Measurements from ENCODE around the gene CFI. TPM values are rescaled to one million over a fixed set of nuclear protein-coding genes. Genes with fewer than 3 reads are reported as not detected.

Gene CFI
- total and polyA plus RNA-seq, 2 of the 4 experiments (the other 2 are of a cell fraction), result 0.12 to 0.18 TPM

GRCh38 chr4:109702950-109703663 is 98.7 kb downstream of the CFI start, which contains the start of gene CASP6:
Gene CASP6 (minus strand): TSS chr4:109703445. CDS start chr4:109703395, 50 bp downstream.
- dilution Hi-C loops (cut with HindIII; ENCODE audit: low sequenced_read_pairs, unreplicated experiment), result no loop called here
- peak within 1 kb of the TSS; percentile 56 to 78; a peak in 3 of 4 replicates for H4K8ac ChIP-seq (ENCODE audit: low read depth in 2 of 2, low read length in 2 of 2)
- peak within 1 kb of the TSS; percentile 97 for H2AK9ac ChIP-seq (replicated peaks; ENCODE audit: low read depth, low read length, poor library complexity)
- no peak within 1 kb of the TSS; the same call in 1 of the 2 replicates for H3K18ac ChIP-seq (ENCODE audit: low read depth, low read length)
- in situ Hi-C loops (cut with MboI; ENCODE audit: low sequenced_read_pairs), result loop anchor here (10.0 kb wide), 1 partner anchor 112 kb away; the partner anchor contains the start of gene GAR1
- H3K9me3 ChIP-seq (ENCODE audit: control insufficient read depth, insufficient read depth, low read length), result no peaks in the 10 kb centered on the region
- no TSS peak for BruUV-seq (replicated peaks)
- peak; percentile 66 for DNase-seq
- H3K79me1 ChIP-seq (ENCODE audit: low read depth in 1 of 2, low read length in 2 of 2), result peaks cover 31 to 38% of the 10 kb centered on the region in 2 experiments
- peak within 1 kb of the TSS; percentile 94 for H3K4me3 ChIP-seq (ENCODE audit: insufficient read depth, low read depth, low read length)
- H2AK5ac ChIP-seq (ENCODE audit: low read depth, low read length), result no peak within 1 kb of the TSS
- ChIA-PET POLR2A (ENCODE audit: unreplicated experiment) (interaction anchor here (0.5 to 0.6 kb wide), 2 partner anchors 27 to 510 kb away, joined by 3 to 4 read pairs; no protein-coding TSS in a partner anchor), CTCF (interaction anchor here (0.6 to 1.0 kb wide), 4 partner anchors 20 to 283 kb away, joined by 3 to 4 read pairs (median 3); no protein-coding TSS in a partner anchor)
- H3K56ac ChIP-seq (ENCODE audit: extremely low read depth, insufficient read depth, low read length), result peak within 1 kb of the TSS; percentile 81
- peak within 1 kb of the TSS; percentile 67 for H3K23ac ChIP-seq (ENCODE audit: low read depth, low read length)
- H3K14ac ChIP-seq (replicated peaks; ENCODE audit: low read depth, low read length), result peak within 1 kb of the TSS; percentile 69
- peak; percentile 94 for ATAC-seq (ENCODE audit: low read depth)
- H2BK5ac ChIP-seq (ENCODE audit: low read depth, low read length, poor library complexity, severe bottlenecking), result peak within 1 kb of the TSS; percentile 32
- TF ChIP-seq FOS (IDR thresholded peaks at IDR 0.05; ENCODE audit: low read depth, low read length), result no peak
- TF ChIP-seq CHD1 (IDR thresholded peaks at IDR 0.05; ENCODE audit: low read depth, low read length), result no peak
- TF ChIP-seq, protein P1, sequence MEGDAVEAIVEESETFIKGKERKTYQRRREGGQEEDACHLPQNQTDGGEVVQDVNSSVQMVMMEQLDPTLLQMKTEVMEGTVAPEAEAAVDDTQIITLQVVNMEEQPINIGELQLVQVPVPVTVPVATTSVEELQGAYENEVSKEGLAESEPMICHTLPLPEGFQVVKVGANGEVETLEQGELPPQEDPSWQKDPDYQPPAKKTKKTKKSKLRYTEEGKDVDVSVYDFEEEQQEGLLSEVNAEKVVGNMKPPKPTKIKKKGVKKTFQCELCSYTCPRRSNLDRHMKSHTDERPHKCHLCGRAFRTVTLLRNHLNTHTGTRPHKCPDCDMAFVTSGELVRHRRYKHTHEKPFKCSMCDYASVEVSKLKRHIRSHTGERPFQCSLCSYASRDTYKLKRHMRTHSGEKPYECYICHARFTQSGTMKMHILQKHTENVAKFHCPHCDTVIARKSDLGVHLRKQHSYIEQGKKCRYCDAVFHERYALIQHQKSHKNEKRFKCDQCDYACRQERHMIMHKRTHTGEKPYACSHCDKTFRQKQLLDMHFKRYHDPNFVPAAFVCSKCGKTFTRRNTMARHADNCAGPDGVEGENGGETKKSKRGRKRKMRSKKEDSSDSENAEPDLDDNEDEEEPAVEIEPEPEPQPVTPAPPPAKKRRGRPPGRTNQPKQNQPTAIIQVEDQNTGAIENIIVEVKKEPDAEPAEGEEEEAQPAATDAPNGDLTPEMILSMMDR (conservative IDR thresholded peaks at IDR 0.05; ENCODE audit: low read depth, low read length), result peak; percentile 61
- TF ChIP-seq BHLHE40 (IDR thresholded peaks at IDR 0.05; ENCODE audit: low read depth, low read length), result no peak
- no peak for TF ChIP-seq RCOR1 (IDR thresholded peaks at IDR 0.05; ENCODE audit: insufficient replicate concordance, low read length)
- TF ChIP-seq MAZ (IDR thresholded peaks at IDR 0.05; ENCODE audit: borderline replicate concordance, low read depth, low read length), result peak; percentile 54; the same call in 1 of the 2 replicates
- TF ChIP-seq RAD21 (IDR thresholded peaks at IDR 0.05; ENCODE audit: low read length), result peak; percentile 56
- TF ChIP-seq USF2 (IDR thresholded peaks at IDR 0.05; ENCODE audit: low read depth, low read length), result no peak
- TF ChIP-seq MAFK (IDR thresholded peaks at IDR 0.05; ENCODE audit: low read depth, low read length), result no peak
- peak; percentile 67 for TF ChIP-seq SMC3 (IDR thresholded peaks at IDR 0.05; ENCODE audit: low read depth, low read length)
- H3K27ac ChIP-seq (ENCODE audit: insufficient read depth, low read length), result peak within 1 kb of the TSS; percentile 80
- H3K27me3 ChIP-seq (ENCODE audit: control insufficient read depth, insufficient read depth, low read length), result no peaks in the 10 kb centered on the region
- intact Hi-C loops (cut with micrococcal nuclease), result loop anchor here (1.0 to 5.0 kb wide), 9 partner anchors 26 to 276 kb away; partner anchors contain the start of gene GAR1
- H2BK15ac ChIP-seq (ENCODE audit: low read depth, low read length), result no peak within 1 kb of the TSS
- H4K20me1 ChIP-seq (ENCODE audit: insufficient read depth, low read length), result peaks cover 3% of the 10 kb centered on the region
- H4K91ac ChIP-seq (ENCODE audit: insufficient read depth, low read depth, low read length), result peak within 1 kb of the TSS; percentile 66
- H4K5ac ChIP-seq (ENCODE audit: low read depth, low read length), result peak within 1 kb of the TSS; percentile 80
- 1% methylated on average over 40 of the region's 72 CpGs; no CpG with 5 or more reads in 1 of the 2 experiments for WGBS, 2 experiments (ENCODE audit: extremely low coverage in 2 of 2, insufficient read length in 1 of 2)
- H3K4ac ChIP-seq (ENCODE audit: low read depth, low read length), result peak within 1 kb of the TSS; percentile 71
- H2BK120ac ChIP-seq (ENCODE audit: low read depth, low read length), result peak within 1 kb of the TSS; percentile 53
- peak within 1 kb of the TSS; percentile 98 for H3K4me2 ChIP-seq (ENCODE audit: low read depth, low read length)
- no peak within 1 kb of the TSS for H2BK20ac ChIP-seq (ENCODE audit: low read depth, low read length)
- H3K4me1 ChIP-seq (ENCODE audit: control insufficient read depth, insufficient read depth, low read length), result peaks cover 7% of the 10 kb centered on the region
- peak within 1 kb of the TSS; percentile 100 for H2AFZ ChIP-seq (replicated peaks; ENCODE audit: low read length, poor library complexity)
- peak within 1 kb of the TSS; percentile 84 for H3K9ac ChIP-seq (ENCODE audit: low read depth, low read length)
- peaks cover 18% of the 10 kb centered on the region; the same call in 1 of the 2 replicates for H3K9me1 ChIP-seq (ENCODE audit: insufficient read depth, low read length)
- H3K36me3 ChIP-seq (ENCODE audit: control insufficient read depth, insufficient read depth, low read length), result no peaks in the 10 kb centered on the region
